NCI-H1694 treated with DMSO at 0.1 percent for 48 hours (cell line): ENCODE results near the gene CLK3.

Experiments
- DNase-seq: peaks from one replicate; lab custom pipeline; 2025; lab: John Stamatoyannopoulos, UW

CLK3 gene

GRCh38 chr15:74603026-74603788, 12.4 kb upstream of the CLK3 start:
- DNase-seq: no peak

GRCh38 chr15:74603789-74604705, 11.6 kb upstream of the CLK3 start:
- no peak for DNase-seq

GRCh38 chr15:74604983-74605794, 10.4 kb upstream of the CLK3 start:
- DNase-seq: no peak

- DNase-seq: no peak
Measured at GRCh38 chr15:74605795-74606150, 9.9 kb upstream of the CLK3 start.

- no peak for DNase-seq
Measured at GRCh38 chr15:74608786-74609185, 6.8 kb upstream of the CLK3 start.

- no peak for DNase-seq
Measured at GRCh38 chr15:74609938-74610301, 5.7 kb upstream of the CLK3 start.

- DNase-seq: no peak
Measured at GRCh38 chr15:74610302-74610951, 5.2 kb upstream of the CLK3 start.

GRCh38 chr15:74611341-74611740, 4.3 kb upstream of the CLK3 start:
- DNase-seq: no peak

GRCh38 chr15:74611834-74612233, 3.8 kb upstream of the CLK3 start:
- no peak for DNase-seq

- no peak for DNase-seq
Measured at GRCh38 chr15:74612677-74613076, 3.0 kb upstream of the CLK3 start.

GRCh38 chr15:74613089-74613952, 2.3 kb upstream of the CLK3 start:
- DNase-seq: no peak

GRCh38 chr15:74613953-74614743, 1.5 kb upstream of the CLK3 start:
- no peak for DNase-seq

- DNase-seq: peak; percentile 36
Measured at GRCh38 chr15:74614744-74615507, 710 bp upstream of the CLK3 start.

GRCh38 chr15:74616366-74616939, 817 bp downstream of the CLK3 start:
- DNase-seq: no peak

- no peak for DNase-seq
Measured at GRCh38 chr15:74616996-74617395, 1.4 kb downstream of the CLK3 start.

- DNase-seq: no peak
Measured at GRCh38 chr15:74618841-74619596, 3.4 kb downstream of the CLK3 start.

- no peak for DNase-seq
Measured at GRCh38 chr15:74619916-74620635, 4.4 kb downstream of the CLK3 start.
